Neural cell (in vitro differentiated cells): Measurements from ENCODE around the gene DNAJC6.

Experiments used
- CTCF ChIP-seq: fragments of 450-650 bp; IDR thresholded peaks from 2 replicates; pipeline ENCODE4 v1.5.1; 2014; ENCODE audit warnings: antibody characterized with exemption, mild to moderate bottlenecking, moderate library complexity; ENCODE audit not compliant: poor library complexity, severe bottlenecking
- EZH2 ChIP-seq: fragments of 200-600, 300-800 bp; shearing (Covaris generic), sonication (generic); IDR thresholded peaks from 2 replicates; pipeline ENCODE4 v1.6.1; 2014; ENCODE audit warnings: antibody characterized with exemption, low read length, borderline replicate concordance, mild to moderate bottlenecking; ENCODE audit not compliant: insufficient read depth, poor library complexity, severe bottlenecking
- MXI1 ChIP-seq: fragments of 450-650 bp; conservative IDR thresholded peaks from 2 replicates; pipeline ENCODE4 v1.6.1; 2014; ENCODE audit warnings: antibody characterized with exemption, mild to moderate bottlenecking; ENCODE audit not compliant: poor library complexity, severe bottlenecking
- POLR2AphosphoS5 ChIP-seq: IDR thresholded peaks from 2 replicates; pipeline ENCODE4 v1.6.1; 2012
- RAD21 ChIP-seq: fragments of 450-650 bp; conservative IDR thresholded peaks from 2 replicates; pipeline ENCODE4 v1.6.1; 2014; ENCODE audit warnings: antibody characterized with exemption, mild to moderate bottlenecking, moderate library complexity
- REST ChIP-seq: IDR thresholded peaks from 2 replicates; pipeline ENCODE4 v1.6.1; 2012; ENCODE audit warnings: borderline replicate concordance
- SMC3 ChIP-seq: fragments of 450-650 bp; conservative IDR thresholded peaks from 2 replicates; pipeline ENCODE4 v1.6.1; 2014; ENCODE audit warnings: antibody characterized with exemption, mild to moderate bottlenecking, moderate library complexity; ENCODE audit not compliant: poor library complexity
- TAF1 ChIP-seq: IDR thresholded peaks from 2 replicates; pipeline ENCODE4 v1.6.1; 2012; ENCODE audit warnings: low read depth

- no peak for TF ChIP-seq EZH2
- TF ChIP-seq CTCF, result no peak
- no peak for TF ChIP-seq MXI1
- TF ChIP-seq RAD21, result no peak
- TF ChIP-seq POLR2AphosphoS5, result no peak
- TF ChIP-seq TAF1, result no peak
- no peak for TF ChIP-seq SMC3
- TF ChIP-seq REST, result no peak
These were observed 140.0 kb downstream of the DNAJC6 start for GRCh38 chr1:65449214-65449823.
